Tibial nerve (tissue), 4 donors: ENCODE measurements around the gene LRIT1. TPM values are rescaled to one million over a fixed set of nuclear protein-coding genes. Genes with fewer than 3 reads are reported as not detected.
A peak's percentile ranks its signal among the peaks of the same experiment; 100 is the strongest.

Source experiments
- DNase-seq, 2 donors: peaks; one replicate each; pipeline ENCODE4 v3.0.0-alpha.2; 2019; ENCODE audit warnings: low spot score in 2 of 2
- H3K27ac ChIP-seq, 4 donors: fragments of 200-600 bp; sonication (generic) in 3 of 4; one replicate each; pipeline ENCODE4 v1.5.1; 2017 to 2019; ENCODE audit warnings: mild to moderate bottlenecking in 1 of 4
- H3K27me3 ChIP-seq, 2 donors: fragments of 200-600 bp; sonication (generic) in 1 of 2; one replicate each; pipeline versions ENCODE4 v1.5.1 to v1.6.0; 2017 to 2019
- H3K36me3 ChIP-seq, 3 donors: fragments of 200-600 bp; sonication (generic); one replicate each; pipeline ENCODE4 v1.5.1; 2018 to 2019
- H3K4me1 ChIP-seq, 4 donors: fragments of 200-600 bp; sonication (generic) in 3 of 4; one replicate each; pipeline ENCODE4 v1.5.1; 2017 to 2019
- H3K4me3 ChIP-seq, 4 donors: fragments of 200-600 bp; sonication (generic) in 3 of 4; one replicate each; pipeline ENCODE4 v1.5.1; 2017 to 2019; ENCODE audit warnings: mild to moderate bottlenecking in 1 of 4, moderate library complexity in 1 of 4
- H3K9me3 ChIP-seq, 4 donors: fragments of 200-600 bp; sonication (generic) in 3 of 4; one replicate each; pipeline ENCODE4 v1.5.1; 2017 to 2019
- EP300 ChIP-seq, 2 donors: sonication (generic); formaldehyde crosslinking; IDR thresholded peaks; one replicate each; pipeline ENCODE4 v1.6.1; 2017; ENCODE audit warnings: antibody characterized with exemption in 2 of 2, mild to moderate bottlenecking in 1 of 2
- POLR2A ChIP-seq, 2 donors: fragments of 450-650 bp; IDR thresholded peaks; one replicate each; pipeline ENCODE4 v1.6.1; 2017; ENCODE audit warnings: antibody characterized with exemption in 2 of 2, mild to moderate bottlenecking in 2 of 2, moderate library complexity in 2 of 2
- WGBS, 2 donors: methylation state at CpG; one replicate each; pipeline ENCODE4 v1.1.5; 2018; 5-methylcytosine and 5-hydroxymethylcytosine counted together
- total RNA-seq, 4 donors: library from RNA; depleted of rRNA; stranded (reverse); fragments of >200 nt; gene quantifications; one replicate each; pipeline ENCODE4 v1.1.0, GENCODE V29; 2016
- TF ChIP-seq, protein P1 (sequence below), 5 experiments: fragments of 200-600 bp in 3 of 5; fragments of 450-650 bp in 2 of 5; sonication (generic) in 3 of 5; IDR thresholded peaks; one replicate each; pipeline ENCODE4 v1.5.1; 2016 to 2019; ENCODE audit warnings: antibody characterized with exemption in 5 of 5, mild to moderate bottlenecking in 3 of 5, moderate library complexity in 2 of 5

Gene LRIT1
- total RNA-seq, 4 donors from 2014 or later: not detected

DNA sequence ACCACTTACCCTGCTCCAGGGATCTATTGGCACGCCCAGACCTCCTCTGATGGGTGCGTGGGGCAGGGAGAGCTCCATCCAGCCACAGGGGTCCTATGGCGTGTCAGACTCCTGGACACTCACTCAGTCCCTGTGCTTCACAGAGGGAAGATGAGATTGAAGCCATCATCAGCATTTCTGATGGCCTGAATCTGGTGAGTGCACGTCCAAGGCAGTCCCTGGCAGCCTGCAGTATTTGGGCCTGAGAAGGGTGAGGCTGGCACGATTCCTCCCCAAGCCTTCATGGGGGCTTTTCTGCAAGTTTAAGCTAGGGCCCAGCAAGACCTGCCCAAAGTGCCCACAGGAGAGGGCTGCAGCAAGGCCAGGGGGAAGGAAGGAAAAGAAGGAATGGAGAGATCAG, 43.7 kb downstream of the LRIT1 start:
- WGBS, 2 donors: 75 to 88% methylated on average over 4 to 5 of the region's 5 CpGs
- TF ChIP-seq, protein P1, sequence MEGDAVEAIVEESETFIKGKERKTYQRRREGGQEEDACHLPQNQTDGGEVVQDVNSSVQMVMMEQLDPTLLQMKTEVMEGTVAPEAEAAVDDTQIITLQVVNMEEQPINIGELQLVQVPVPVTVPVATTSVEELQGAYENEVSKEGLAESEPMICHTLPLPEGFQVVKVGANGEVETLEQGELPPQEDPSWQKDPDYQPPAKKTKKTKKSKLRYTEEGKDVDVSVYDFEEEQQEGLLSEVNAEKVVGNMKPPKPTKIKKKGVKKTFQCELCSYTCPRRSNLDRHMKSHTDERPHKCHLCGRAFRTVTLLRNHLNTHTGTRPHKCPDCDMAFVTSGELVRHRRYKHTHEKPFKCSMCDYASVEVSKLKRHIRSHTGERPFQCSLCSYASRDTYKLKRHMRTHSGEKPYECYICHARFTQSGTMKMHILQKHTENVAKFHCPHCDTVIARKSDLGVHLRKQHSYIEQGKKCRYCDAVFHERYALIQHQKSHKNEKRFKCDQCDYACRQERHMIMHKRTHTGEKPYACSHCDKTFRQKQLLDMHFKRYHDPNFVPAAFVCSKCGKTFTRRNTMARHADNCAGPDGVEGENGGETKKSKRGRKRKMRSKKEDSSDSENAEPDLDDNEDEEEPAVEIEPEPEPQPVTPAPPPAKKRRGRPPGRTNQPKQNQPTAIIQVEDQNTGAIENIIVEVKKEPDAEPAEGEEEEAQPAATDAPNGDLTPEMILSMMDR (IDR thresholded peaks at IDR 0.05): no peak
- TF ChIP-seq POLR2A (IDR thresholded peaks at IDR 0.05) (no peak), EP300 (IDR thresholded peaks at IDR 0.05) (no peak)
- Histone ChIP-seq H3K9me3 (no peaks in the 10 kb centered on the region), H3K36me3 (no peaks in the 10 kb centered on the region), H3K4me3 (no peak overlapping the region), H3K27ac (no peak overlapping the region), H3K4me1 (peaks cover 0 to 19% (median 7%) of the 10 kb centered on the region in 4 donors), H3K27me3 (peaks cover 0 to 38% of the 10 kb centered on the region in 2 donors)
- DNase-seq: no peak

DNA sequence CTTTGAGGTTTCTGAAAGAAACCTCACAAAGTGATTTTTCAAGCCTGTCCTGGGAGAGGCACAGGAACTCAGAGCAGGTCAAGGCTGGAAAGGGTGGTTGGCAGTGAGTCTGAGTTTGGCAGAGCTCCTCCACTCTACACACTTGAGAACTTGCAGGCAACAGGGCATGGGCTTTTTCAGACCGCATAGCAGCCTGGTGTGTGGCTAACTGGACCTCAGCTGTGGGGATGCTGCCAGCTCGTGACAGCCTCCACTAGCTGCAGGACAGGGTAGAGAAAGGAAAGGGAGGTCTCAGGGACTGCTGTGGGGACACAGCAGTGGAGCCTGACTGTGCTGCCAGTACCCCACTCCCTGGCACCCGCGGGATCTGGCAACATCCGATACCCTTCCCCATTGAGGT, 44.4 kb downstream of the LRIT1 start:
- 44 to 65% methylated on average over 5 of the region's 5 CpGs for WGBS, 2 donors
- Histone ChIP-seq H3K36me3 (no peaks in the 10 kb centered on the region), H3K4me1 (peaks cover 0 to 19% (median 7%) of the 10 kb centered on the region in 4 donors), H3K9me3 (no peaks in the 10 kb centered on the region), H3K27ac (no peak overlapping the region), H3K4me3 (no peak overlapping the region), H3K27me3 (peaks cover 0 to 38% of the 10 kb centered on the region in 2 donors)
- DNase-seq: no peak
- TF ChIP-seq, protein P1 (IDR thresholded peaks at IDR 0.05): no peak
- TF ChIP-seq POLR2A (IDR thresholded peaks at IDR 0.05): no peak
- TF ChIP-seq EP300 (IDR thresholded peaks at IDR 0.05): no peak

DNA sequence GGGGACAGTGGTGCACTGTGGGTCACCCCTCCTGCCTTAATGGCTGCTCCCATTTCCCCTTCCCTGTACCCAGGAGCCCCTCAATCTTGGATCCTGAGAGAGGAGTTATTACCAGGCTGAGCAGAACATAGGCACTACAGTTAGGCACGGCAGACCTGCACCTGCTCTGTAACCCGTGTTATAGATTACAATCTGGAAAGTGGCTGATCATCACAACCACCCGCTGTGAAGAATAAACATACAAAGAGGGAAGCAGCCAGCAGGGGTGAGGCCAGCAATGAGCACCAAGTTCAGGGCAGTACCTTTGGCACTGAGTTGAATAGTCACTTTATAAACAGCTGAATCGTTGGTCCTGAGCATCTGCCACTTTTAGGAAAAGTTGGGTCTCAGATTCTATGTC, 45.3 kb downstream of the LRIT1 start:
- Histone ChIP-seq H3K4me3 (no peak overlapping the region), H3K9me3 (no peaks in the 10 kb centered on the region), H3K27me3 (peaks cover 0 to 38% of the 10 kb centered on the region in 2 donors), H3K36me3 (no peaks in the 10 kb centered on the region), H3K4me1 (peaks cover 0 to 19% (median 7%) of the 10 kb centered on the region in 4 donors), H3K27ac (no peak overlapping the region)
- no peak for DNase-seq
- no peak for TF ChIP-seq POLR2A (IDR thresholded peaks at IDR 0.05)
- TF ChIP-seq EP300 (IDR thresholded peaks at IDR 0.05): no peak
- TF ChIP-seq, protein P1 (IDR thresholded peaks at IDR 0.05): no peak
- WGBS, 2 donors: 30 to 39% methylated on average over 4 of the region's 4 CpGs

DNA sequence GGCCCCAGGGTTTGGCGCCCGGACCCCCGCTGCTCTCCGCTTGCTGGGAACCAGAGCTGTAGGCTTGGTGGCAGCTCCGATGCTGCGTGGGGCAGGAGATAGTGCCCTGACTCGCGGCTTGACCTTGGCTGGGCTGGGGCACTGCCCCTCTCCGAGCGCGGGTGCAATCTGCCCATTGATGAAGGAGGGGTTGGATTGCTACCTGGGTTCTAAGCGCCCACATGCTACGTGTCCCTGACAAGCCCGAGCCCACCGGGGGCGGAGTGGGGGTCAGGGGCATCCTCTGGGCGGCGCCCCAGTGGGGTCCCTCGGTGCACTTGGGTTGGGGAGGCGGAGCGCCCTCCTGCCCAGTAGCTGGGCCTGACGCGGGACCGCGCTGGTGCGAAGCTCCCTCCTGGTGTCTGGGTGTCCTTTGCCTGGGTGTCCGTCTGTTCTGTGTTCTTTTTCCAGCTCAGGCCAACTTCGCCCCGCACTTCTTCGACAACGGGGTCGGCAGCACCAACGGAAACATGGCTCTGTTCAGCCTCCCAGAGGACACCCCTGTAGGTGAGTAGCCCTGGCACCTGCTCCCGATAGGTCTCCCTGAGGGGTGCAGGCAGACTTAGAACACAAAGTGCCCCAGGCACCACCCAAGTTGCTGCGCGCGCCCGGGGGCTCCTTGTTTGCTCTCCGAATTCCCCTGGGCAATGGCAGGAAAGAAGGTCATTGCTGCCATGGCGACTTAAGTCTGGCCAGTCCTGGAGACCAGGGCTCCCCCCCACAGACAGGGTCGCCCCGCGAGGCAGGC, 46.1 kb downstream of the LRIT1 start:
- Histone ChIP-seq H3K4me3 (peak overlapping the region in 2 of 4 donors; percentile 48 to 57), H3K9me3 (no peaks in the 10 kb centered on the region), H3K27ac (no peak overlapping the region), H3K27me3 (peaks cover 0 to 38% of the 10 kb centered on the region in 2 donors), H3K4me1 (peaks cover 0 to 19% (median 7%) of the 10 kb centered on the region in 4 donors), H3K36me3 (no peaks in the 10 kb centered on the region)
- WGBS, 2 donors: 34 to 41% methylated on average over 16 to 19 of the region's 43 CpGs
- DNase-seq: no peak
- TF ChIP-seq POLR2A (IDR thresholded peaks at IDR 0.05): no peak
- no peak for TF ChIP-seq EP300 (IDR thresholded peaks at IDR 0.05)
- TF ChIP-seq, protein P1 (IDR thresholded peaks at IDR 0.05): no peak

DNA sequence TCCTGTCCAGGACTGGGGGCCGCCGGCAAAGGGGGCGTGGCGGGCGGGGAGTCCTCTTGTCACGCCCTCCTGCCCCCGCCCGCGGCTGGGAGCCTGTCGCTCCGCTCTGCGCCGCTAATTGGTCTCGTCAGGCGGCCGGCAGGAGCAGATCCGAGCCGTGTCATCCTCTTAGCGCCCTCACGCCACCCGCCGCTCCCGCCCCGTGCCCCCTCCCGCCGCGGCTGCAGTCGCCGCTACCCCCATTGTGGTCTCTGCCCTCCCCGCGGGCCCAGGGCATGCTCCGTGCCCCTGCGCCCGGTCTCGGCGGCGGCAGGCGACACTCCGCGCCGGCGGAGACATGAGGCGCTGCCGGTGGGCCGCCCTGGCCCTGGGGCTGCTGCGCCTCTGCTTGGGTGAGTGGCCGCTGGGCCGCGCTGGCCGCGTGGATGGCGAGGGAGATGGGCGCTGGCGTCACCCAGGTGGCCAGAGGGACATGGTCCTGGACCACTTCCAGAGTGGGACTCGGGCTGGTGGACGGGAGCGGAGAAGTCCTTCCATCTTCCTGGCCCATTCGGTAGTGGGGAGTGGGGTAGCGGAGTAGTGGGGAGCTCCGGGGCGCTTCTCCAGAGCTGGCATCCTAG, 46.8 kb downstream of the LRIT1 start, which contains the start of gene CDHR1:
CDHR1 (plus strand) TSS at position 114 of the 620 bp plus-strand sequence; CDS start at position 338, 224 bp downstream.
- H3K9me3 ChIP-seq: no peaks in the 10 kb centered on the region
- H3K36me3 ChIP-seq: no peaks in the 10 kb centered on the region
- H3K4me3 ChIP-seq: peak within 1 kb of the TSS; percentile 25 to 57 (median 38)
- TF ChIP-seq, protein P1 (IDR thresholded peaks at IDR 0.05): no peak
- TF ChIP-seq EP300 (IDR thresholded peaks at IDR 0.05) (no peak), POLR2A (IDR thresholded peaks at IDR 0.05) (no peak)
- H3K27ac ChIP-seq: no peak within 1 kb of the TSS
- peaks cover 0 to 19% (median 7%) of the 10 kb centered on the region in 4 donors for H3K4me1 ChIP-seq
- no peak for DNase-seq
- peaks cover 0 to 38% of the 10 kb centered on the region in 2 donors for H3K27me3 ChIP-seq
- WGBS, 2 donors: 0 to 5% methylated on average over 1 to 44 of the region's 61 CpGs
